RCC 7860 (cell line): Measurements from ENCODE around the gene CALHM1.

Experiments used
- DNase-seq: peaks from one replicate; pipeline ENCODE4 v3.0.0-alpha.2; 2015; ENCODE audit warnings: low spot score
- FAIRE-seq: peaks from 2 replicates; lab custom pipeline; 2012; peaks lifted over from hg19 to GRCh38; lab: Jason Lieb, UNC

The CALHM1 gene

GRCh38 chr10:103457176-103457712 is 1.5 kb downstream of the CALHM1 start:
- DNase-seq (no peak), FAIRE-seq (no peak)

- FAIRE-seq (no peak), DNase-seq (no peak)
Observed at GRCh38 chr10:103456074-103456660, 2.5 kb downstream of the CALHM1 start.

GRCh38 chr10:103455235-103455634 is 3.5 kb downstream of the CALHM1 start:
- FAIRE-seq: no peak
- DNase-seq: no peak

- no peak for DNase-seq
- FAIRE-seq: no peak
Observed at GRCh38 chr10:103454026-103454425, 4.7 kb downstream of the CALHM1 start.

GRCh38 chr10:103452506-103453230 is 6.0 kb downstream of the CALHM1 start:
- DNase-seq: no peak
- no peak for FAIRE-seq

- DNase-seq: no peak
Observed at GRCh38 chr10:103451831-103452505, 6.7 kb downstream of the CALHM1 start, which contains the start of gene CALHM2. Gene CALHM2 (minus strand): TSS chr10:103452370. CDS start chr10:103449941, 2,429 bp downstream.

GRCh38 chr10:103451091-103451813 is 7.4 kb downstream of the CALHM1 start:
- no peak for DNase-seq
- FAIRE-seq: no peak

More at GRCh38 chr10:103451831-103452505, 6.7 kb downstream of the CALHM1 start, which contains the start of gene CALHM2:
- FAIRE-seq: no peak

GRCh38 chr10:103450201-103450695 is 8.5 kb downstream of the CALHM1 start:
- no peak for FAIRE-seq
- no peak for DNase-seq

- no peak for FAIRE-seq
Observed at GRCh38 chr10:103449208-103450144, 9.2 kb downstream of the CALHM1 start.

GRCh38 chr10:103448746-103449145 is 10.0 kb downstream of the CALHM1 start:
- DNase-seq (peak; percentile 61), FAIRE-seq (no peak)

More at GRCh38 chr10:103449208-103450144, 9.2 kb downstream of the CALHM1 start:
- DNase-seq: no peak

GRCh38 chr10:103447187-103447586 is 11.5 kb downstream of the CALHM1 start:
- FAIRE-seq (no peak), DNase-seq (no peak)

GRCh38 chr10:103445767-103446567 is 12.7 kb downstream of the CALHM1 start:
- no peak for FAIRE-seq
- DNase-seq: no peak

- FAIRE-seq (no peak), DNase-seq (no peak)
Observed at GRCh38 chr10:103445366-103445765, 13.3 kb downstream of the CALHM1 start.

GRCh38 chr10:103444478-103444877 is 14.2 kb downstream of the CALHM1 start:
- FAIRE-seq (no peak), DNase-seq (no peak)

- FAIRE-seq: no peak
- DNase-seq: no peak
Observed at GRCh38 chr10:103443475-103444185, 15.1 kb downstream of the CALHM1 start.

- FAIRE-seq: no peak
- no peak for DNase-seq
Observed at GRCh38 chr10:103442031-103442461, 16.7 kb downstream of the CALHM1 start.

GRCh38 chr10:103441611-103442010 is 17.1 kb downstream of the CALHM1 start:
- no peak for DNase-seq
- FAIRE-seq: no peak

GRCh38 chr10:103441206-103441605 is 17.5 kb downstream of the CALHM1 start:
- FAIRE-seq (no peak), DNase-seq (no peak)
